Embryonic facial prominence (tissue), 1 donor: ENCODE results near the gene TFAP2A.

ENCODE experiments used
- DNase-seq: peaks from one replicate; pipeline ENCODE4 v3.0.0-alpha.2; 2016; ENCODE audit errors: extremely low spot score

Gene TFAP2A

GRCh38 chr6:10414756-10415616, at the start of gene TFAP2A:
TSS of gene TFAP2A (minus strand) at chr6:10415074. CDS start at chr6:10414991, 83 bp downstream.
- no peak for DNase-seq

- no peak for DNase-seq
Measured at GRCh38 chr6:10463491-10464481, 48.9 kb upstream of the TFAP2A start.

- DNase-seq = no peak
Measured at GRCh38 chr6:10463040-10463439, 48.2 kb upstream of the TFAP2A start.

GRCh38 chr6:10461850-10462249, 47.0 kb upstream of the TFAP2A start:
- no peak for DNase-seq

- DNase-seq = no peak
Measured at GRCh38 chr6:10460096-10460495, 45.2 kb upstream of the TFAP2A start.

- DNase-seq = no peak
Measured at GRCh38 chr6:10458287-10458686, 43.4 kb upstream of the TFAP2A start.

GRCh38 chr6:10453596-10453995, 38.7 kb upstream of the TFAP2A start:
- DNase-seq = no peak

GRCh38 chr6:10451828-10452509, 37.1 kb upstream of the TFAP2A start:
- DNase-seq = no peak

GRCh38 chr6:10451394-10451793, 36.5 kb upstream of the TFAP2A start:
- DNase-seq = no peak

- no peak for DNase-seq
Measured at GRCh38 chr6:10449751-10450150, 34.9 kb upstream of the TFAP2A start.

- DNase-seq = no peak
Measured at GRCh38 chr6:10448096-10448495, 33.2 kb upstream of the TFAP2A start.

- no peak for DNase-seq
Measured at GRCh38 chr6:10446548-10446947, 31.7 kb upstream of the TFAP2A start.

GRCh38 chr6:10441655-10442009, 26.8 kb upstream of the TFAP2A start:
- DNase-seq = no peak

- no peak for DNase-seq
Measured at GRCh38 chr6:10441004-10441654, 26.3 kb upstream of the TFAP2A start.

- no peak for DNase-seq
Measured at GRCh38 chr6:10437891-10438290, 23.0 kb upstream of the TFAP2A start.

- no peak for DNase-seq
Measured at GRCh38 chr6:10434235-10434634, 19.4 kb upstream of the TFAP2A start.

- no peak for DNase-seq
Measured at GRCh38 chr6:10433322-10433721, 18.4 kb upstream of the TFAP2A start.

GRCh38 chr6:10431423-10432164, 16.7 kb upstream of the TFAP2A start:
- no peak for DNase-seq

- no peak for DNase-seq
Measured at GRCh38 chr6:10429638-10430427, 15.0 kb upstream of the TFAP2A start.

- no peak for DNase-seq
Measured at GRCh38 chr6:10426781-10427279, 12.0 kb upstream of the TFAP2A start.
